COR-L47 (cell line): ENCODE measurements around the gene DHX58.

Experiments used
- DNase-seq: peaks from one replicate; lab custom pipeline; 2025; lab: John Stamatoyannopoulos, UW

DHX58 gene

GRCh38 chr17:42129109-42129837 is 16.8 kb upstream of the DHX58 start:
- no peak for DNase-seq

- DNase-seq: no peak
These were observed 14.9 kb upstream of the DHX58 start for GRCh38 chr17:42127414-42127813.

- no peak for DNase-seq
These were observed 14.3 kb upstream of the DHX58 start for GRCh38 chr17:42126836-42127235.

GRCh38 chr17:42125565-42125964 is 13.1 kb upstream of the DHX58 start:
- no peak for DNase-seq

- DNase-seq: no peak
These were observed 11.7 kb upstream of the DHX58 start for GRCh38 chr17:42124256-42124655.

- DNase-seq: no peak
These were observed 10.1 kb upstream of the DHX58 start, which contains the start of gene HSPB9 for GRCh38 chr17:42122371-42123303. TSS of gene HSPB9 (plus strand) at chr17:42122804. CDS start at chr17:42122851, 47 bp downstream.

- peak; percentile 71 for DNase-seq
These were observed 8.6 kb upstream of the DHX58 start, which contains the start of gene KAT2A for GRCh38 chr17:42120770-42121769. TSS of gene KAT2A (minus strand) at chr17:42121367. CDS start at chr17:42121304, 63 bp downstream.

GRCh38 chr17:42120161-42120769 is 7.8 kb upstream of the DHX58 start:
- DNase-seq: no peak

GRCh38 chr17:42119301-42119700 is 6.8 kb upstream of the DHX58 start:
- no peak for DNase-seq

- DNase-seq: peak; percentile 3
These were observed 6.0 kb upstream of the DHX58 start for GRCh38 chr17:42118545-42118944.

- DNase-seq: no peak
These were observed 5.6 kb upstream of the DHX58 start for GRCh38 chr17:42118126-42118510.

- DNase-seq: no peak
These were observed 5.0 kb upstream of the DHX58 start for GRCh38 chr17:42117397-42118125.

- DNase-seq: peak; percentile 63
These were observed 4.3 kb upstream of the DHX58 start for GRCh38 chr17:42116705-42117396.

- no peak for DNase-seq
These were observed 1.6 kb upstream of the DHX58 start for GRCh38 chr17:42114118-42114517.

GRCh38 chr17:42113293-42114069 is 967 bp upstream of the DHX58 start:
- no peak for DNase-seq

- DNase-seq: no peak
These were observed 503 bp downstream of the DHX58 start for GRCh38 chr17:42111871-42112551.

- no peak for DNase-seq
These were observed 1.3 kb downstream of the DHX58 start for GRCh38 chr17:42111265-42111636.
